ENCODE results near the gene DND1.

The DND1 gene

GRCh38 chr5:140677947-140678346 is 4.6 kb upstream of the DND1 start:
- no peak for TF ChIP-seq GATA2 (IDR thresholded peaks at IDR 0.05; ENCODE audit: low read depth, low read length)
- no peak for TF ChIP-seq GATA3 (IDR thresholded peaks at IDR 0.05; ENCODE audit: low read depth, low read length)

DNA sequence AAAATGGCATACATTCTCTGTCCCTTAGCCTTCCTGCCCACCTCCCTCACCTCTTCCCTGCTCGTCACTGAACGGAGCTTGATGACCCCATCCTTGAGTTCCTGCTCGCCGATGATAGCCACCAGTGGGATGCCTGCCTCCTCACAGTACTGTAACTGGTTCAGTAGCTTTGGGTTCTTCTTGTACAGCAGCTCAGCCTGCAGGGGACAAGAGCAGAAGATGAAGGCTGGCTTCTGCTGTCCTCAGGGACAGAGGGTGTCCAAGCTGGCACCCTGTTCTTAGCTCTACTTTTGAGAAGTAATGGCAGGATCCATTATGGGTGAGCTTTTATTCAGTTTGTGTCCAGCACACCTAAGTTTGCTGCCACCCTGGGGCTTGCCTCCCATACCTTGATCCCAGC is 1.3 kb upstream of the DND1 start:
- no peak for TF ChIP-seq GATA2 (IDR thresholded peaks at IDR 0.05; ENCODE audit: low read depth, low read length)
- TF ChIP-seq GATA3 (IDR thresholded peaks at IDR 0.05; ENCODE audit: low read depth, low read length): no peak

GRCh38 chr5:140674211-140674610 is 835 bp upstream of the DND1 start:
- TF ChIP-seq GATA2 (IDR thresholded peaks at IDR 0.05; ENCODE audit: low read depth, low read length) (no peak), GATA3 (IDR thresholded peaks at IDR 0.05; ENCODE audit: low read depth, low read length) (no peak)

DNA sequence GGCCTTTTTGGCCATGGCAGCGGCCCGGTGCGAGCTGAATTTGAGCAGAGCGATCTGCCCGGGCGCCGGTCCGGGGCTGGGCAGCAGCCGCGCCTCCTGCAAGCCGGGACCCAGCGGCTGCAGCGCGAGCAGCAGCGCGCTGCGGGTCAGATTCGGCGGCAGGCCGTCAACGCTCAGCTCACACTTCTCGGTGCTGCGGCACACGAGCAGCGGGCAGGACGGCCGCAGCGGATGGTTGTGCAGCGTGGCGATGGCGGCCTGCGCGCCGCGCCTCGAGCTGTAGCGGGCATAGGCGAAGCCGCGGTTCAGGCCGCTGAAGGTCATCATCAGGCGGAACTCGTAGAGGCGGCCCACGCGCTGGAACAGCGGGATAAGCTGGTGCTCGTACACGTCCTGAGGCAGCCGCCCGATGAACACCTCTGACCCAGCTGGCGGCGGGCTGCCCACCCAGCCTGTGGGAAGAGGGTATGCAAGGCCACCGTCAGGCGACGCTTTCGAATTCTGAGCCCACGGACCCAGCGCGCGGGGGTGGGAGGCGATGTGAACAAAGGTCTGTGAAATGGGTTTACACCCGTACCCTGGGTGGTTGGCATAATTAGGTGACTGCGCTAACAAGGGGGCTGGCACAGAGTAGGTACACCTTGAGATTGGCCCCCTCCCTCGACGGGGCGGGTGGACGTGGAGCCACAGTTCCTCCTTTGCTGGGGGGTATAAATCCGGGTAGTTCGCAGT is 755 bp downstream of the DND1 start:
- no peak for TF ChIP-seq GATA3 (IDR thresholded peaks at IDR 0.05; ENCODE audit: low read depth, low read length)
- TF ChIP-seq GATA2 (IDR thresholded peaks at IDR 0.05; ENCODE audit: low read depth, low read length): no peak

DNA sequence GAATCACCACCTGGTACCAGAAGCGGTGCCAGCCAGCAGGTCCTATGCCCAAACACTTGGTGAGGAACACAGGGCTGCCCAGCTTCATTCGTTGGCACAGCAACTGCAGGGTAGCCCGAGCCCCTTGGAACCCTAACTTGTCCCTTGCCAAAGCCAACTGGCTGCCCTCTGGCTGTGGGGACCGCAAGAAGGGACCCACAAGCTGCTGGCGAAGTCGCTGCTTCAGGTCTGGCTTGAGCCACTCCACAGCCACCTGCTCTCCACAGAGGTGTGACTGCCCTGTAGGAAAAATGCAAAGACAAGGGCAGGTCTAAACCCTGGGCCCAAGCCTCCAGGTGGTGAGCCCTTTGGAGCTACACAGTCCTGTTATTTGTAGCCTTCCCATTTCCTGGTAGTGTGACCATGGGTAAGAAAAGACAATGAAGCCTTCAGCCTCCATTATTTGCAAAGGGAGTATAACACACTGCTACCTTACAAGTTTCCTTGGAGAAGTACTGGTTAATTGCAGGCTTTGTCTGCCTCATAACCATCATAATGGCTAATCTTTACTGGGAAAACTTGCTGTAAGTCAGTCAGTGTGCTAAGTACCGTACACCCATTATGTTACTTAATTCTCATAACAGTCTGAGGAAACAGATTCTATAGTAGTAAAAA is 1.8 kb downstream of the DND1 start:
- TF ChIP-seq GATA3 (IDR thresholded peaks at IDR 0.05; ENCODE audit: low read depth, low read length): no peak
- TF ChIP-seq GATA2 (IDR thresholded peaks at IDR 0.05; ENCODE audit: low read depth, low read length): no peak

GRCh38 chr5:140664359-140665119 is 8.8 kb downstream of the DND1 start, which contains the start of gene WDR55:
Gene WDR55 (plus strand): TSS chr5:140664904. CDS start chr5:140664913, 9 bp downstream.
- no peak for TF ChIP-seq GATA2 (IDR thresholded peaks at IDR 0.05; ENCODE audit: low read depth, low read length)
- no peak for TF ChIP-seq GATA3 (IDR thresholded peaks at IDR 0.05; ENCODE audit: low read depth, low read length)

GRCh38 chr5:140664030-140664358 is 9.4 kb downstream of the DND1 start:
- TF ChIP-seq GATA3 (IDR thresholded peaks at IDR 0.05; ENCODE audit: low read depth, low read length) (no peak), GATA2 (IDR thresholded peaks at IDR 0.05; ENCODE audit: low read depth, low read length) (no peak)

DNA sequence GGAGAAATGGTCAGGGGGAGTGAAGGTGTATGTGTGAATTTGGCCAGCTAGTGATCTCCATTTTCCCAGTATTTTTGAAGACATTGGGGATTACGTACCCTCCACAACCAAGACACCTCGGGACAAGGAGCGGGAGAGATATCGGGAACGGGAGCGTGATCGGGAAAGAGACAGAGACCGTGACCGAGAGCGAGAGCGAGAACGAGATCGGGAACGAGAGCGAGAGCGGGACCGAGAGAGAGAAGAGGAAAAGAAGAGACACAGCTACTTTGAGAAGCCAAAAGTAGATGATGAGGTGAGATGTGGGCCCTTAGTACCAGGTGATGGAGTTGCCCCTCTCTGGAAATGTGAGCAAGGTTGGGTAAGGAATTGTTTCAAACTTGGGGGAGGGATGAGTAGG is 14.5 kb downstream of the DND1 start:
- no peak for TF ChIP-seq GATA3 (IDR thresholded peaks at IDR 0.05; ENCODE audit: low read depth, low read length)
- TF ChIP-seq GATA2 (IDR thresholded peaks at IDR 0.05; ENCODE audit: low read depth, low read length): no peak

GRCh38 chr5:140647042-140647419 is 26.3 kb downstream of the DND1 start:
- TF ChIP-seq GATA2 (IDR thresholded peaks at IDR 0.05; ENCODE audit: low read depth, low read length) (no peak), GATA3 (IDR thresholded peaks at IDR 0.05; ENCODE audit: low read depth, low read length) (no peak)

- TF ChIP-seq GATA3 (IDR thresholded peaks at IDR 0.05; ENCODE audit: low read depth, low read length) (no peak), GATA2 (IDR thresholded peaks at IDR 0.05; ENCODE audit: low read depth, low read length) (no peak)
Measured at GRCh38 chr5:140642718-140643117, 30.7 kb downstream of the DND1 start.

- TF ChIP-seq GATA2 (IDR thresholded peaks at IDR 0.05; ENCODE audit: low read depth, low read length) (no peak), GATA3 (IDR thresholded peaks at IDR 0.05; ENCODE audit: low read depth, low read length) (no peak)
Measured at GRCh38 chr5:140641716-140642115, 31.7 kb downstream of the DND1 start.

- TF ChIP-seq GATA3 (IDR thresholded peaks at IDR 0.05; ENCODE audit: low read depth, low read length) (no peak), GATA2 (IDR thresholded peaks at IDR 0.05; ENCODE audit: low read depth, low read length) (no peak)
Measured at GRCh38 chr5:140639148-140639981, 34.0 kb downstream of the DND1 start, which contains the start of gene TMCO6. Gene TMCO6 (plus strand): TSS chr5:140639451. CDS start chr5:140639528, 77 bp downstream.

DNA sequence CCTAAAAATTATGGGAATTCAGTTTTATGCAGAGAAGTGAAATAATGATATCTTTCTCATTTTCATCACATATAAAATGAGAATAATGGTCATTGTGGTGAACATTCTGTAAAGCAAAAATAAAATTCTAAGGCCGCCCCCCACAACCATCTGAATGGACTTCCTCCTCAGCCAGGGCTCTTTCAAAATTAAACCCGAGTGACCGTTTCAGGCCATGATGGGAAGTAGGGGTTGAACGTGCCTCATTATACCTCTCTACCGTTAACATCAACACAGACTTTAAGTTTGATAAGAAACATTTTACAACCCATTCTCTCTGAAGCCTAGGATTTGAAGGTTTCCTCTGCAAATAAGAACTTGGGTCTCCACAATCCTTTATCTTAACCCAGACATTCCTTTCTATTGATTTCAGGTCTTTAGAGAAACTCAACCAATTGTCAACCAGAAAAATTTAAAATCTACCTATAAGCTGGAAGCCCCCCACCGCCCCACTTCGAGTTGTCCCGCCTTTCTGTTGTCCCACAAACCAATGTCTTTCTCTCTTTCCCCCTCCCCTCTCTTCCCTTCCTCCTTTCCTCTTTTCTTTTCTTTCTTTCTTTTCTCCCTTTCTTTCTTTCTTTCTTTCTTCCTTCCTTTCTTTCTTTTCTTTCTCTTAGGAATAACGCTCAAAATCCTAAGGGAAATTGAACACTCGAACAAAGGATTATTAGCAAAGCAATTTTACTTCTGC is 35.8 kb downstream of the DND1 start:
- TF ChIP-seq GATA3 (IDR thresholded peaks at IDR 0.05; ENCODE audit: low read depth, low read length) (no peak), GATA2 (IDR thresholded peaks at IDR 0.05; ENCODE audit: low read depth, low read length) (no peak)
